Stimulated activated CD4-positive, alpha-beta T cell treated with anti-CD3 and anti-CD28 coated beads, Interleukin-15, amount 100 ng/mL, for 24 hours (primary cell): ENCODE data around the gene GADL1.

ENCODE experiments used
- DNase-seq: peaks from one replicate; pipeline ENCODE4 v3.0.0-alpha.2; 2020

Gene GADL1

DNA sequence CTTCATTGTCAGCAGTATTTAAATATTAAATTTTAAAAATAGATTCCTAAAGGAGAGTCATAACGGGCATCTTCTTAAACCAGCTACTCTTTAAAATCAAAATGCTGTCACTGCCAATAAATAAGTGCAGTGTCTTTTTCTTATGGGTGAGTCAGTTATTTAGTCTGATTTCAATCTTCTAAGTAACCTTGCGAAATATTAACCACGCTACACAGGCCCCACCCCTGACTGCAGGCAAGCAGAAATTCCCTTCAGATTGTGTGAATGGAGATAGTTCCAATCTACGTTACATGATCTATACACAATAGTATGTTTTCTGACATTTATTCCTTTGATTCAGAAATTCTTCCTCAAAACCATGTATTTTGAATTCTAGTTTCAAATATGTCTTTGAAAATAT lies 141.5 kb downstream of the GADL1 start:
- DNase-seq: peak; percentile 11

DNA sequence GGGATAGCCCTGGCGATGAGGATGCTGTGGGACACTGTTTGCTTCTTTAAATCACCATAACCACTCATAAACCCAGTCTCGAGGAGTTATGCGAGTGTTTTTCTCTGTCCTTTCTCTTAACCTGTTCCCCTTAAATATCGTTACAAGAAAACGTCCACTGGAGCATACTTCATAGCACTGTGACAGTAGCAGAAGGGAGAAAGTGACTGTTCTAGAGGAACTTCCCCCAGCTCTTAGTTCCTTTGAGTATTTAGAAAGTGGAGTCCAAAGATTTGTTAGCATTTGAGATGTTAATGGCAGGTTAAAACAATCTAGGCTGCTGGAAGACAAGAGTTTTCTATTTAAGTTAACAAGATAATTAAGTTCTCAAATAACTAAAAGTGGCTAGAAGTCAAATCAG lies 142.0 kb downstream of the GADL1 start:
- no peak for DNase-seq

- DNase-seq: peak; percentile 68
Observed at GRCh38 chr3:30751610-30752299, 142.7 kb downstream of the GADL1 start.

GRCh38 chr3:30750967-30751366 lies 143.5 kb downstream of the GADL1 start:
- no peak for DNase-seq

DNA sequence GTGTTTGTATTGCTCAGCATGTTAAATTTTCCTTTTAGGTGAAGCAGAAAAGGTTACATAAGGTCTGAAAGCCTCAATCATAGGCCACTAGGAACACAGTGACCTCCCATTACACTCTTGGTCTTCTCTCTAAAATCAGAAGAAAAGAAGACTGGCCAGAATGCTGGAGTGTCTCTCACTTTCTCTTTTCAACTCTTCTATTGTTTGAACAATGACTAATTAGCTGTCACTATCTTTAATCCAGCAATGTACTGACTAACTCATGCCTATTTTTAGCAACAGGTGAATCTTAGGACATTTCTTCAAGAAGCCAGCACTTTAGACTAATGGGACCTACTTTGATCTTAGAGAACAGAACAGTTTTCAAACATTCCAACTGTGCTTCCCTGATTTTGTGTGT lies 145.2 kb downstream of the GADL1 start:
- DNase-seq: no peak

GRCh38 chr3:30747771-30748281 lies 146.6 kb downstream of the GADL1 start:
- no peak for DNase-seq

GRCh38 chr3:30743641-30744317 lies 150.7 kb downstream of the GADL1 start:
- DNase-seq: no peak

GRCh38 chr3:30742796-30743619 lies 151.5 kb downstream of the GADL1 start:
- no peak for DNase-seq

DNA sequence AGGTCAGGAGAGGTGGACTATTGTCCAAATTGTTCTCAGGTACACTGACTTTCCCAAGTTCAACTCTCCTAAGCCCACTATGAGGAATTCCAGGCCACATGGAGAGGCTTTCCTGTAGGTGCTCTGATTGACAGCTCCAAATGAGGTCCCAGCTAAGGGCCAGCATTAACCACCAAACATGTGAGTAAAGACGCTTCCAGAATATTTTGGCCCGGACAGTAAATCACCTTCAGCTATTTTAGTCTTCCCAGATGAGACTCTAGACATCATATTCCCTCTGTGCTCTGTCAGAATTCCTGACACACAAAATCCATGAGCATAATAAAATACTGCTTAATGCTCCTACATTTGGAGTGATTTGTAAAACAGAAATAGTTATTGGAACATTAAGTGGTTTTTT lies 152.6 kb downstream of the GADL1 start:
- DNase-seq: no peak

- no peak for DNase-seq
Observed at GRCh38 chr3:30738605-30739004, 155.9 kb downstream of the GADL1 start.

DNA sequence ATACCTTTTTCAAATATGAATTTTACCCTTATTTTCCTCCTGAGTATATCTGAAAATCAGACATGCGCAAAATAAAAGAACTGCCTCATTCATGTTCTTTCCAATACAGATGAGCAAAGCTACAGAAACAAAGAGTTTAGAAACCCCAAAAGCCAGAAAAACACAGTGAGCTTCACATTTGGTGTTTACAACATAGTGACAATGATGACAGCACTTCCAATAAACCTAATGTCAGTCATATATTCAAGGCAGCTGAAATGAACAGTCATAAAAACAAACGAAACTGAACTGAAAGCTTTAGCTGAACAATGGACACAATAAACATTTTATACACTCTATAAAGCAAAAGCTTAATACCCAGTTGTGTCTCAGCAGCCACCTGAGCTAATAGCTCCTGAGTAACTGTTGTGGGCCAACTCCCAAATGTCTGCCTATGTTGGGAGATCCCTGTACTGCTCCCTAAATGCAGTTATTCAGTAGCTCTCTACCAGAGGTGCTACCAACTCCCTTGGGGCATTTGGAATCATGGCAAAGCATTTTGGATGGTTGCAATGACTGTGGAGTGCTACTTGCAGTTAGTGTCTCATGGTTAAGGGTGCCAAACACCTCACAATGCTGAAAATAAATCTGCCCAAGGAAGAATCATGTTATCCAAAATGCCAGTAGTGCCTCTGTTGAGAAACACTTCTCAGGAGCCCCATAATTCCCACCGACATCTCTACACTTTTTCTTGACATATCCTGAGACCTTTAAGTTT lies 156.5 kb downstream of the GADL1 start:
- no peak for DNase-seq

DNA sequence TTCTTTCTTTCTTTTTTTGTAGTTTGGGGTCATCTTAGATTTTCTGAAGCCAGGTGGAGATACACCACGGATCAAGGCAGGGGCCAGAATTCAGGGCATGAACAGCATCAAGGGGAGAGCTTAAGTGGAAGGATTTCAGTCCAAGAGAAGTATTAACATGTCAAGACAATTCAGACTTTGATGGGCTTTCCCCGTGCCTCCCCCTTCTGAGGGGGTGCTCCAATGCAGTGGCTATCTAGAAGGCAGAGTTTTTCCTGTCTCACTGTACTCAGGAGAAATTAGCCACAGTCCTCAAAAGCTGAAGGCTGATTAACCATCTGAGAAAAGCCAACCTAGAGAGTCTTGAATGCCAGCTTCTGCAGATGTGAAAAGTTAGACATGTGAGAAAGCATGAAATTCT lies 160.8 kb downstream of the GADL1 start:
- no peak for DNase-seq

DNA sequence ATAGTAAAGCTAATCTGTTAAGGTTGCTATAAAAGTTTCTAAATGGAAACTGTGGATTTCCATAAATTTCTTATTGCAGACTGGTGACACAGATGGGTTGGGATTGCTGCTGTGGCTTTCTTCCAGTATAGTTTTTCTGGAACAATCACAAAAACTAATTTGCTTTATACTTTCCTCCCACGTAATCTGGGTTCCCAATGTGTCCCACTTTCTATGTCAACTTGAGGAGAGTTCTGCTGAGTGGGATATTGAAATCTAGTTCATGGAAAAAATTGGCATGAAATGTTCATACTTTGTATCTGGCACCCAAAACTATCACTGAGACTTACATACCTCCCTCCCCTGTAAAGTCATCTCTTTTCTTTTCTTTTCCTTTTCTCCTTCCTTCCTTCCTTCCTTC lies 161.3 kb downstream of the GADL1 start:
- DNase-seq: no peak

DNA sequence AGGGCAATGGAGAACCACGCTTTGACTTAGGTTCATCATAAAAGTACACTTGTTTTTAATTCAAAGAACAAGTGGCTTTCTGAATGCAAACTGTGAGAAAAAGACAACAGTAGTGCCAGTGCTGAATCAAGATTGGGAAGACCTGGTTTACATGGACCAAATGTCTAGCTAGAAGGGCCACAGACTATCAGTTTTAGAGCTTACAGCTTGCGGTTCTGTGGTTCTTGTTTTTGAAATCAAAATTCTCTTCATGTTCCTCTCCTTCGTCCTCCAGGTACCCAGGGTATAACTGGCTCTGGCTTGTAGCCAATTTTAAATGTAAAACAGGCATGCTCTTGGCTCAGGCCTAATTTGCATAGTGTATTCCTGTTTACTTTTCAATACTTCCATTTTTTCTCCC lies 163.5 kb downstream of the GADL1 start:
- no peak for DNase-seq

GRCh38 chr3:30729936-30730335 lies 164.5 kb downstream of the GADL1 start:
- DNase-seq: no peak

GRCh38 chr3:30729512-30729911 lies 164.9 kb downstream of the GADL1 start:
- DNase-seq: no peak

DNA sequence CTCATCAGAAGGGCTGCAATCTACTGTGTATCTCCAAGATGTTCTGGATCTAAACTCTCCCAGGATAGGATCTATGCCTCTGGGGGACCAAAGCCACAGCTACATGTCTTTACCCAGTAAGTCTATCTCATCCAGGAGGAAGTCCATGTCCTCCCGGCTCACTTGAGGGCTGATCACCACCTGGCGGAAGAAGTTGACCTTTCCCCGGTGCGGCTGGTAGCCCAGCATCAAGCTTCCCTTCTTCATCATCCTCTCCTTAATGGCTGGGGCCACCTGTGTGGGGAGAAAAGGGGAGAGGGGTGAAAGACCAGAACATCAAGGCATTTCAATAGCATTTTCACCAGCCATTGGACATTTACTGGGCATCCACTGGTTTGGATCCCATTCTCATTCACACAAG lies 166.3 kb downstream of the GADL1 start:
- DNase-seq: no peak

GRCh38 chr3:30724863-30725262 lies 169.6 kb downstream of the GADL1 start:
- no peak for DNase-seq

- DNase-seq: no peak
Observed at GRCh38 chr3:30723211-30723610, 171.2 kb downstream of the GADL1 start.

GRCh38 chr3:30721314-30721634 lies 173.2 kb downstream of the GADL1 start:
- DNase-seq: no peak

- no peak for DNase-seq
Observed at GRCh38 chr3:30720586-30721313, 173.7 kb downstream of the GADL1 start.

- DNase-seq: no peak
Observed at GRCh38 chr3:30719536-30719935, 174.9 kb downstream of the GADL1 start.
